NCI-H1417 treated with DMSO at 0.1 percent for 48 hours (cell line): ENCODE measurements around the gene ARHGAP6.
"Not testable (repeated sequence)": the region's sequence is repeated elsewhere in the genome, so short reads cannot be mapped to it uniquely, and the experiment has no call there.

Experiments used
- DNase-seq: peaks from one replicate; lab custom pipeline; 2025; lab: John Stamatoyannopoulos, UW

The ARHGAP6 gene

DNA sequence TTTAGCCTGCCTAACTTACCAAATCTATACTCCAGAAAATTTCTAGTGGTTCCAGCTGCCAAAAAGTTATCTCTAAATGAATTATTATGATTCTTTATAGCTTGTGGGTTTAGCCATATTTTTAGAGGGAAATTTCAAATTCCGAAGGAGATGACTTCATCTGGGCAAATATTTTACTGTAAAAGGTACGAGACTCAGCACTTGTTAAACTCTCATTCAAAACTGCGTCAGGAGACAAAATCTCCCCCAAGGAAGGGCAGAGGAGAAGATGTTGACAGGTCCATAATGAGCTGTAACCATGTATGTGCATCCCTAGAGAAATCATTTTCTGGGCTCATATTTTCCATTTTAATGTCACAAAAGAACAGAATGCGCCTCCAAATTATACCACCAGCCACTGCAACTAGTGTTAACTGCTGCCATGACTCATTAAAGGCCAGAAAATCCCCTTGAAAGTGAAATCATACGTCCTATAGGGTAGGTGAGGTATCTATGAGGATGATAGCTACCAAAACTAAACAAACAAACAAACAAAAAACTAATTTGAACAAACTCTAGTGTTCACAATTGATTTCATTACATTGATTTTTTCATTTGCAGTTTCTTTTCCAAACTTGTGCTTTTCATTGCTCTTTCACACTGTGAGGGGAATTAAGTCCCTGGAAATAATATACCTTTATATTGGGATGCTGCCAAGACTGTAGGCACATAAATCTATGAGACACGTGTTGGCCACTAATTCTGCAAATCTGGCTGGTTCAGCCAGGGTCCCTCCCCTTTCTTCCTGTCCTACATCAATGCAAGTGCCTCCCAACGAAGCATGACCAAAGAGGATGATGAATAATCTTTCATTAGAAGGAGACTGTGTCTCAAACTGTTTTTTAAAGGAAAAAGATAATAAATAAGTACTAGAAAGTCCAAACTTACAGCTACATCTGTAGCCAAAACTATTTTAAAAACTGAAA lies 85.8 kb downstream of the ARHGAP6 start:
- peak; percentile 22 for DNase-seq

DNA sequence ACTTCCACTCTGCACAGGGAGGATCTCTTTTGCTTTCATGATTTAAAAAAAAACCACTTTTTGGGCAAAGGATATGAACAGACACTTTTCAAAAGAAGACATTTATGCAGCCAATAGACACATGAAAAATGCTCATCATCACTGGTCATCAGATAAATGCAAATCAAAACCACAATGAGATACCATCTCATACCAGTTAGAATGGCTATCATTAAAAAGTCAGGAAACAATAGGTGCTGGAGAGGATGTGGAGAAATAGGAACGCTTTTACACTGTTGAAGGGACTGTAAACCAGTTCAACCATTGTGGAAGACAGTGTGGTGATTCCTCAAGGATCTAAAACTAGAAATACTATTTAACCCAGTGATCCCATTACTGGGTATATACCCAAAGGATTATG lies 87.4 kb downstream of the ARHGAP6 start:
- not testable (repeated sequence) for DNase-seq

DNA sequence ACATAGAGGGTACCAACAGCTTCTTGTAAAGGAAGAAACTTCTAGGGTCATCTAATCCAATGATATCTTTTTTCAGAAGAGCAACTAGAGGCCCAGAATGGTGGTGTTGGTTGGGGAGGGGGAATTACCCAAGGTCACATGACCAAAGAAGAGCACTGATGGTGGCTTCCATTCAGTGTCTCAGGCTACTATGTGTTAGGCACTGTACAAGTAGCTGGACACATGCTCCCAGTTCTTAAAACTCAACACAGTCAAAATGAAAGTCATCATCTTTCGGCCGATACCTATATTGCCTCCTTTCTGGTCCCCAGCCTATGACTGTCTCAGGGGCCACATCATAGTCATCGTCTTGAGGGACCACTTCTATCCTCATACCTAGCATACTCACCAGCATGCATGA lies 88.1 kb downstream of the ARHGAP6 start:
- DNase-seq, result no peak

DNA sequence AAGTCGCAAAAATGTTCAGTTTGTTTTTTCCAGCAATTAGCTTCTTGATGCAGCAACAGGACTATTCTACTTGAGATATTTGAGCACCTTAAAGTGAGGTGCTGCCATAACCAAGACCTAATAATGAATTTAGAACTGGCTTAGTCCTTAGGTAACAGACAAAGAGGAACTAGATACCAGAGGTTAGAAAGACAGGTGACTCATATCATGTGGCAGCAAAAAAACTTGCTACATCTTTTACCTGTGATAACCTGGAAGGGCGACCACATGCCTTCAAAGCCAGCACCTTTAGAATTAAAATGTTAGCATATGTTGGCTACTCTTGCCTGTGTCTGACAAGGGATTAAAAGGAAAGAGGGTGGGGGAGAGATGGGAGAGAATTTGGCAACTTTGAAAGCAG lies 90.4 kb downstream of the ARHGAP6 start:
- DNase-seq, result no peak

DNA sequence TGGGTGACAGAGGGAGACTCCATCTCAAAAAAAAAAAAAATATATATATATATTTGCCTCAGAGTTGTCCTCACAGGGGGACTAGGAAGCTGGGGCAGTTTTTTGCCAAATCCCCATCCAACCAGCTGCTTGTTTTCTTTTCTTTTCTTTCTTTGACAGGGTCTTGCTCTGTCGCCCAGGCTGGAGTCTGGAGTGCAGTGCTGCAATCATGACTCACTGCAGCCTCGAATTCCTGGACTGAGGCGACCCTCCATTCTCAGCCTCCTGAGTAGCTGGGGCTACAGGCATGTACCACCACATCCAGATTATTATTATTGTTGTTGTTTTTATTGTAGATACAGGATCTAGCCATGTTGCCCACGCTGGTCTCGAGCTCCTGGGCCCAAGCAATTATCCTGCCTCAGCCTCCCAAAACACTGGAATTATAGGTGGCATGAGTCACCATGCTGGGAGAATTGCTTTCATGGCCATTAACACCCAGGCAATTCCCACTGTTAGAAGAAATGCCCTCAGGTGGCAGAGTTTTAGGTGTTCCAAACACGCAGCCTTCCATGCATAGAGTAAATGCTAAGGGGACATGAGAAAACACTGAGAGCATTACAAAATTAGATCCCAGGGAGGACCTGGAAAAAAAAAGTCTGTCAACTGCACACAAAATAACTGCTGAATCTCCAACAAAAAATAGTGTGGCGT lies 98.0 kb downstream of the ARHGAP6 start:
- DNase-seq, result no peak

DNA sequence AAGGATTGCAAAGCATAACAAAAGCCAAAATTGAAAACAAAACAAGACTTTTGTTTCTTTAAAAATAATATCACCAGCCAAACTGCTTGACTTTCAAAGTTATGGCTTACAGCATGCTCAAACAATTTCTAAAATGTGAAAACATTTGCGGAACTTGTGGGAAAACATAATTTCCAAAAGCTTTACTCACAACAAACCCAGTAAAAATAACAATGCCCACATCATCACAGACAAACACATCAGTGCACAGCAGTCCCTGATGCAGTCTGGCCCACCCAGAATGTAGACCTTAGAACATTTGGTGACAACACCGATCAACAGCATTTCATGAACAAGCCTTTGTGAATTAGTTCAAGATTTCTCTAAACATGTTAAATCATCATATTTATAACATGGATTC lies 98.9 kb downstream of the ARHGAP6 start:
- no peak for DNase-seq

DNA sequence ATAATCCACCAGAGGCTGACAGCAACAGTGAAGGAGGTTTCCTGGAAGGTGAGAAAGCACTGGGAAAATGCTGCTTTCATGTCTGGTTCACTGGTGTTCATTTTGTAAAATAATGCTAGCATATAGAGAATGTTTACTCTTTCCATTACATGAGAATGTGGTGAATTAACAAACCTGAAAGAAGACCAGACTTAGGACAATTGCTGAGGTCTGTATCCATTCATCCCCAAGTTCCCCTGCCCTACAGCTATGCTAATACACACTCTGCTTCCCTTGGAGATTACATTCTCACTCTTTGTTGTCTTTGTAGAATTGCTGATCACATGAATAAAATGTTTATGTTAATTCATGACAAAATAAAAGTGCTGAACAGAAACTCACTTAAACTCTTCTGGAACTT lies 99.5 kb downstream of the ARHGAP6 start:
- DNase-seq, result no peak

DNA sequence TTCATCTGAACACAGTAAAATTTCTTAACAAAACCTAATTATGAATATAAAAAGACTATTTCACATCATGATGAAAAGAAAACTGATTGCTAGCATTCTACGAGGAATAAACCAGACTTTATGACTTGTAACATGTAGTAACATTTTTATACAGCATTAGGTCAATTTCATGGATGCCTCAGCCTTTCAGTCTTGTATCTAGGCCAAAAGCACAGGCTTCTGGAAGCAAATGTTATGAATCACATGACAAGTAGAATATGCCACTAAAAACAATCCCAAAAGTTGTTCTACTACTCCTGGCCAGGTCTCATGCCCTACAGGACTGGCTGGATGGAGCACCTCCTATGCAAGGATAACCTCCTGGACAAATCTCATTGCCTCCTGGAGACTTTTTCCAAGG lies 101.2 kb downstream of the ARHGAP6 start:
- no peak for DNase-seq

DNA sequence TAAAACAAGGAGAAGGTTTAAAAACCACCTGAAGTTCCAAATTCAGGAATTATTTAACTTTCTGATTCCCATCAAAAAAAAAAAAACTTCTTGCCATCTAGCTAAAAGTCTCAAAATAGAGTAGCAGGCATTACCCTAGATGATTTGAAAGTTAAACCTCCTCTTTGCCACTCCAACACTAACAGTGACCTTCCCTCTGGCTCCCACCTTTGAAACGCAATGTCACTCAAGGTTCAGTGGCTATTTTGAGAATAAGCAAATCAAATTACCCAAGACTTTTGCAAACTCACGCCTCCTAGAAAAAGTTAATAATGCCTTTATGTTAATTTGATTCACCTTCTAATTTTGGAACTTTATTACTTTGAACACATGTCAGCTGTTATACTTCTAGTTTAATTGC lies 103.2 kb downstream of the ARHGAP6 start:
- DNase-seq, result no peak

DNA sequence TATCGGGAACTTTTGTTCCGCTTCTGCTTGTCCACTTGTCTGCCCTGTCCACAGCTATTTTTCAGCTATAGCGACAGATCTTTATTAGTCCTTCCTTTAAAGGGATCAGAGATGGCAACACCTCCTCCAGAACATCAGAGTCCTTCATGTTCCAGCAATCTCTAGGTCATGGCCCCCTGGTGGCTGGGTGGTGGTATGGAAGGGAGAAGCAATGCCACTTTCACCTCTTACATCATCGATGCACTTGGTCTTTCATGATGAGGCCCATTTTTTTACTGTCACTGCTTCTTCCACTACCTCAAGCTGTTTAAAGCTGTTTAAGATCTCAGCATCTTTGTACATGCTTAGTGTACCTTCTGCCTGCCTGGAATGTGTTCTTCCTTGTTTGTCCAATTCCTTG lies 106.7 kb downstream of the ARHGAP6 start:
- DNase-seq, result no peak

DNA sequence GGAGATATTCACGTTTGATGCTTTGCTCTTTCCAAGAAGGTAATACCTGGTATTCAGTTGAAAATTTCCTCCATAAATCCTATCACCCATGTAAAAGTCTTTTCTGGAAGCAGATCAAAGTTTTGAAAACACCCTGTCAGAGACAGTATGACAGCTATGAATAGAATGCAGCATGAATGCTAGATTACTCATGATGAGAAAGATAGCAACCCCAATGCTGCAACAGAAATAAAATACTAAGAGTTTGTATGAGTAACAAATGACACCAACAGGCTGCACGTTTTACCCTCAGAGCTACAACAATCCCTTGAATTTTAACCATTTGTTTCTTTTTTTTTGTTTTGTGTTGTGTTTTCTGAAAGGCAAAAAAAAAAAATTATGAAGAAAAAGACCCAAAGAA lies 108.6 kb downstream of the ARHGAP6 start:
- DNase-seq, result no peak

DNA sequence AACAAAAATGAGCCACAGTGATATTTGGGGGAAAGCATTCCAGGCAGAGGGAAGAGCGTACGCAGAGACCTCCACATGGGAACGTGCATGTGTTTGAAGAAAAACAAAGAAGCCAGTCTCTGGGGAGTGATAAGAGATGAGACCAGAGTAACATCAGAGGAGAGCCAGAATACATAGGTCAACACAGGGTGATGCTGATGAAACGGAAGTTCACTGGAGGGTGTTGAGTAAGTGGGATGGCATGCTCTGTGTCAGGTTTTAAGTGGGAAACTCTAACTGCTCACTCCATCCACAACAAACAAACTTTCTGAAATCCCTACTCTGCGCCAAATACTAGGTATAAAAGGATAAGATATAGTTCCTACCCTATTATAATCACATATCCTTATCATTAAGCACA lies 110.0 kb downstream of the ARHGAP6 start:
- DNase-seq, result no peak

DNA sequence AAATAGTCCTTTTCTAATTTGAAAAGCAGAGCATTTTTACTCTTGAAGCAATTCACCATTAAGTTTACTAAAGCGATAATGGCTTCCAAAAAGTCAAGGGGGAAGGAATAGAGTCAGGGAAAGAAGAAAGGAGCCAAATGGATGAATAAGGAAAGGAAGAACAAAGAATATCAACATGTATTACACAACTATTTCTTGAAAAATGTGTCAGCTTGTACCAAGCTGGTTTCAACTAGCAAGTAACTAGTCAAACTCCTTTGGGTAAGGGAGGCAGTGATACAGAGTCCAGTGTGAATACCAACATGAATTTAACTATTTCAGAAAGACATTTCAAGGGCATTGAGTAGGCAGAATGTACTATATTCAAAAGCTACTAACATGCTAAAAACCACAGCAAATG lies 112.1 kb downstream of the ARHGAP6 start:
- no peak for DNase-seq

DNA sequence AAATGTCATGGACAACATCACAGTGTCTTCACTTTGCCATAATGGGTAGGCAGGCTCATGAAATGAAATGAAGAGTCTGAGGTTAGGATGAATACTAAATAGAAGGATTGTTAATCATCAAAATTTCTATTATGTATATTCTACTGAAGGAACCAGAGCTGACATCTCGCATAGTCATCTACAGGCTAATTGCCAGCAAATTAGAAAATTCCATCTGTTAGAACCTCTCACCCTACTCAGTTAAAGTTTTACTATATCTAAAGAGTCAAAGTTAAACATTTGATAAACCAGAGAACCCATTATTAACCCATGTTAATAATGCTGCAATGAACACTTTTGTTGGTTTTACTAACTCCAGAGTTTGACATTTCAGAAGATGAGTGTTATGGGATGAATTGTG lies 114.6 kb downstream of the ARHGAP6 start:
- no peak for DNase-seq

DNA sequence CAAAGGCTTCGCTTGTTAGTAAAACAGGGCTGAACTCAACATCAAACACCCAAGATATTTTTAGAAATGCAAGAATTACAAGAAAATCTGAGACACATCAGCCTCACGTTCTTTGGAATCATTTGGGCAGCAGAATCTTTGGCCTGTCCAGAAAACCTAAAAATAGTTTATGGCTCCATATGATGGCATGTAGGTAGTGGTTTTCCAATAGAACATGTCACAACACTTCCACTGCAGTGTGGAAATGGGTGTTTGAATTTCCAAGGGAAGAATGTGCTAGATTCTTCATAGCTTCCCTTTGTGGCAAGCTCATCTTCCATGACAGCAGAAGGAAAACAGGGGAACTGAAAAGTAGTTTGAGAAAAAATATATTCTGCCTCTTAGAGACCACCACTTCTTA lies 118.8 kb downstream of the ARHGAP6 start:
- DNase-seq, result no peak

DNA sequence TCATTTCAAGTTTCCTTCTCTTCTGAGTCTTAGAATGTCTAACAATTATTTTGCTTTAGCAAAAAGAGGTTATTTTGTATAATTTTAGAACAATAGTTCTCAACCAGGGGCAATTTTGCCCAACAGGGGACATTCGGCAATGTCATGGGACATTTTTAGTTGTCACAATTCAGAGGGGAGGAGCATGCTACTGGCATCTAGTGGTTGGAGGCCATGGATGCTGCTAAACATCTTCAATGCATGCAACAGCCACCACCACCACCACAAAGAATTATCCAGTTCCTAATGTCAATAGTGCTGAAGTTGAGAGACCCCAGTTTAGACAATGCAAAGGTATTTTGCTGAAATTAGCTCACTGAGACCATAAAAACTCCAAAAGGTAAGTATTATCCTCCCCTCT lies 122.5 kb downstream of the ARHGAP6 start:
- no peak for DNase-seq

DNA sequence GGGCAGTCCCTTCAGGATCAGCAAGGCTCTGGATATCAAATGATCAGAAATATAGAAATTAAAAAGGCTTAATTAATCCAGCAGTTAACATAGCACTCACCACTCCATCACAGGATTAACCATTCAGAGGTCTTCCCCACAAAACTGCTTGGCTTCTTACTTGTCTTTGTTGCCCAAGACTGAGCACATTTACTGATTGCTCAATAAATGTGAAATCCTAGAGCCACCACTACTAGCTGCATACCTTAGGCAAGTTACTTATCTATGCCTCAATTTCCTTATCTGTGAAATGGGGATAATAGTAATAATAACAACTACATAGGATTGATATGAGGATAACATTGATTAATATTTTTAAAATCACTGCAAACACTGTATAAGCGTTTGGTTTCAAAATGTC lies 124.2 kb downstream of the ARHGAP6 start:
- DNase-seq, result no peak

DNA sequence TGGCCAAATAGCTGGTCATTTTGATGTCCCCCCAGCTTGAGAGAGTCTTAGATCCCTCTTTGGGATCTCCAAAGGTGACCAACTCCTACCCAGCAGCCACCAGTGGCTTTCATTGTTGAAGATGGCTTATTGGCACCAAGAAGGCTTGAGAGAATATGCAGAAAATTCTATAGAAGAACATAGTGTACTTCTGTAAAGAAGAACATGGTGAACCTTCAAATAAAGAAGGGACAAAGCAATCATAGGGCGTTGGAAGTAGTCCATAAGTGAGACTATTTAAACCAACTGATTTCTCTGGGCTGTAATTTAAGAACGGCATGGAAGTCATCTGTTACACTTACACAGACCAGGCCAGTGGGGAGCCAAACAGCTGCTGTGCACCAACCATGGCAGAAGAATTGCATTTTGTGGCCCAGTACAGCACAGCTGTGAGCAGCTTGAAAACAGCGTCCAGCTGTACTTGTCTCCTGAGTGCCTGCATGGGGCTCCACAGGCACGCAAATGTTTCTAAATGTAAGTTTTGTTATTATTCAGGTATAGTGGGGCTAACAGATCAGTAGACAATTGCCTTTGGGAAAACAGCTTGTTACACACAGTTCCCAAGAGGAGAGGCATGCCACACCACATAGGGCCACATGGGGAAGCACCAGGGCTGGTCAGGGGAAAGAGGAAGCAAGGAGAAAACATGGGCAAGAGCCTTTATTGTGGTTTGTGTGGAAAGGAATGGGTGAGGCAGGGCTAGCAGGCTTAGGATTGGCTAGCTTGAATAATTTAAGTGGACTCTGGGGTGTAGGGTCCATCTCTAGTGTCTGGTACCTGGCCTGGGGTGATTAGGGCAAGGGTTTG lies 125.0 kb downstream of the ARHGAP6 start:
- DNase-seq, result no peak

DNA sequence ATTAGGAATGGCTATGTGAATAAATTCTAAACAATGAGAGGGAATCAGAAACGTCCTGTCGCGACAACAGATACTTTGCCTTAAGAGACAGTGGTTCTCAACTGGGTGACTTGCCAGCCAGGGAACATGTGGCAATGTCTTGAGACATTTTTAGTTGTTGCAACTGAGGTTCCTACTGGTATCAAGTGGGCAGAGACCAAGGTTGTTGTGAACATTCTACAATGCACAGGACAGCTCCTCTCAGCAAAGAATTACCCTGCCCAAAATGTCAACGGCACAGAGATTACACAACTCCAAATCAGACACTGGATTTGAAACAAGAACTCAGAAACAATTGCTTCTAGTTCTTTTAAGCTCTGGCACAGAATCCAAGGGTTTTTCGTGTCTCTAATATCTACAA lies 128.6 kb downstream of the ARHGAP6 start:
- DNase-seq, result no peak

DNA sequence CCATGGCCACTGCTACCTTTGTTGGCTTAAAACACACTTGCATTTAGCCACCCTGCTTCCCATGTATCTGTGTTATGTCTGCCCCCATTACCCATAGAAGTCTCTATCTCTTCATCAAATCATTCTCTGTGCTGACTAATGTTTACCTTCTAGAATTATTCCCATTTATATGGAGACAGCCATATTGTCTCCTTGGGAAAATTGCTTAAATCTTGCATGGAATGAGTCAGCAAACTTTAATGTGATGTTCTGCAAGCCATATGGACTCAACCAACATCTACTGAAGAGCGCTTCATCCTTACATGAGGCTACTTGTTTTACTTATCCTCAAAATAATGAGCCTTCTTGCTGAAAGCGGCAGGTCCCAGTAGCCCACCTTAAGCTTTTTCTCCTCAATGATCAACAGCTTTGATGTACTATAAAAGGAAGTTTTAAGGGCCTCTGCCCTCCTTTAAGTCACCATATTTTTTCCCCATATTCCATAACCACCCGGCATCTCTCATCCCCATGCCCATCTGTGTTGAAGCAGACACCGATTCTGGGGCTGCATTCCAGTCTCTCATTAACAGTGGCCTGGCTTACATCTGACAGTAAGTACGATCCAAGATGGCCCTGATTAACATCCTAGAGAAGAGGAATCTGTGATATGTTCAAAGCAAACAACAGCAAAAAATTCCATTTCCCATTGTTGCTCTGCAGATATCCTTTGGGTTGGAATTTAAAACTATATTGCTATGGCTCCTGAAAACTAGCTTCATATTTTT lies 130.4 kb downstream of the ARHGAP6 start:
- DNase-seq, result no peak

DNA sequence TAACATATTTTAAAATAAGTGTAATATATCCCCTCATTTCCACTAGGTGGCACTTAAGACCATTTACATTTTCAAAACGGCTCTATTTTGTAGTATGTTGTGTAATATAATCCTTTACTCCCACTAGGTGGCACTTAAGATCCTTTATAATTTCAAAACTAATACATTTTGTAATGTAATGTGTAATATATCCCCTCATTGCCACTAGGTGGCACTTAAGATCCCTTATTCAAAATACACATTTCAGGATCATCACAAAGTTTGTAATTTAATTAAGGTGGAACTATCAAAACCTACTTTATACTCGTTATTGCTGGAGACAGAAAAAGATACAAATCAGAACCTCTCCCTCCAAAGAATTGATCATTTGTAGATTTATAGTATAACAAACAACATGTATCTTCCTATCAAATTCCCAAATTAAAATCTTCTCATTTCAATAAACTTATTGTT lies 132.5 kb downstream of the ARHGAP6 start:
- DNase-seq, result peak; percentile 97
